NT2/D1 (cell line): ENCODE data around the gene UGGT2.

Experiments
- YY1 ChIP-seq: IDR thresholded peaks from 2 replicates; pipeline ENCODE4 v1.6.1; 2011; ENCODE audit not compliant: insufficient read length, insufficient read depth
- ZNF274 ChIP-seq: IDR thresholded peaks from 2 replicates; pipeline ENCODE4 v1.6.1; 2011; ENCODE audit warnings: mild to moderate bottlenecking, low read depth, low read length

DNA sequence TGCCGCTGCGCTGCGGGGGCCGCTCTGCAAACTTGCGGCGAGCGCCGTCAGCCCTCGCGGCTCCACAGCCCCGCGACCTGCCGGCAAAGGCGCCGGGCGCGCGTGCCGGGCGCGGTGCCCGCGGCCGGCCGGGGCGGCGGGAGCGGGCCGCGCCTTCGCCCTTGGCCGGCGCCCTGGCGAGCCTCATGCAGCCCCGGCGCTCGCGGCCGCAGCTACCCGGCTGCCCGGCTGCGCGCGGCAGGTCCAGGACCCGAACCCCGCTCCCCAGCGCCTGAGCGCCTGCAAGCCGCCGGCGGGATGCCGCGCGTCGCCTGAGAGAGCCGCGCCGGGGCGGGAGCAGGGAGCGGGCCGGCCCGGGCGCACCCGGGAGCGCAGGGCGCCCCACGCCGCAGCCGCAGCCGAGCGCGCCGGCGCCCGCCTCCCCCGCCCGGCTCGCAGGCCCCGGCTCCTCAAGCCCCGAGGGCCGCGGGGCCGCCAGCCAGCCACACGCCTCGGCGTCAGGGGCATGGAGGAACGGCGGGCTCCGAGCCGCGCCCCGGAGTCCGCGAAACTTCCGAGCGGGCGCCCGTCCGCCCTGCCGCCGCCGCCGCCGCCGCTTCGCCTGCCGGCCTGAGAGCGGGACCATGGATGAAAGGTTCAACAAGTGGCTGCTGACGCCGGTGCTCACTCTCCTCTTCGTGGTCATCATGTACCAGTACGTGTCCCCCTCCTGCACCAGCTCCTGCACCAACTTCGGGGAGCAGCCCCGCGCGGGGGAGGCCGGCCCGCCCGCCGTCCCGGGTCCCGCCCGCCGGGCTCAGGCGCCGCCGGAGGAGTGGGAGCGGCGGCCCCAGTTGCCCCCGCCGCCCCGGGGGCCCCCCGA, 37.3 kb upstream of the UGGT2 start:
- no peak for TF ChIP-seq YY1
- no peak for TF ChIP-seq ZNF274
